ENCODE results near the gene SURF6.

DNA sequence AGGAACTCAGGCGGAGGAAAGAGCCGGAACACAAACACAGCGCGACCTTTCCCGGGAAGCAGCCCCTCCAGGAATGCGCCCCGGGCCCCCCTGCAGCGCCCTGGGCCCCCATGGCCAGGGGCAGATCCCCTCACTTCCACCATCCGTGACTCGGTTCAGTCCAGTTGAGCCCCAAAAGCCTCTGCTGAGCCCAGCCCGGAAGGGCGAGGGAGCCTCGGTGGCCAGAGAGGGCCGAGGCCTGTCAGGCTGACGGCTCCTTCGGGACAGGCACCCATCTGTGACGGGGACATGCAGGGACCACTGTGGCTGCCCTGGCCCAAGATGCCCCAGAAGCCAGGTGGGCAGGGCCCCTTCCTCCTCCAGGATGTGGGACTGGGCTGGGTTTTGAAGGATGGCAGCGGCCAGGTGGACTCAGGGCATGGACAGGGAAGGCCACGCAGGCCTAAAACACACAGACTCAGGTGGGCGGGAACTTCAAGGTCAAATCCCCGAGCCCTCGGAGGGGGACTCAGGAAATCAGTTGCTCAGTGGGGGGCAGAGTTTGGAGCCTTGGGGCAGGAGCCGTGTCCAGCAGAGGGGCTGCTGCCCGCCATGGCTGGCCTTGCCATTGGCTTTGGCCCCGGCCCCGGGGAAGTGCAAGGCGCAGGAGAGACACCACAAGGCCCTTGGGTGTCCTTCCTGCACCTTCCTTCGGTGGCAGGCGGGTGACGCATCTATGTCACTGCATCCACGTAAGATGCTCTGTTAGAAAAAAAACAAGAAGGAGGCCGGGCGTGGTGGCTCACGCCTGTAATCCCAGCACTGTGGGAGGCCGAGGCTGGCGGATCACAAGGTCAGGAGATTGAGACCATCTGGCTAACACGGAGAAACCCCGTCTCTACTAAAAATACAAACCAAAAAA is 31.3 kb downstream of the SURF6 start:
- TF ChIP-seq, protein P1, sequence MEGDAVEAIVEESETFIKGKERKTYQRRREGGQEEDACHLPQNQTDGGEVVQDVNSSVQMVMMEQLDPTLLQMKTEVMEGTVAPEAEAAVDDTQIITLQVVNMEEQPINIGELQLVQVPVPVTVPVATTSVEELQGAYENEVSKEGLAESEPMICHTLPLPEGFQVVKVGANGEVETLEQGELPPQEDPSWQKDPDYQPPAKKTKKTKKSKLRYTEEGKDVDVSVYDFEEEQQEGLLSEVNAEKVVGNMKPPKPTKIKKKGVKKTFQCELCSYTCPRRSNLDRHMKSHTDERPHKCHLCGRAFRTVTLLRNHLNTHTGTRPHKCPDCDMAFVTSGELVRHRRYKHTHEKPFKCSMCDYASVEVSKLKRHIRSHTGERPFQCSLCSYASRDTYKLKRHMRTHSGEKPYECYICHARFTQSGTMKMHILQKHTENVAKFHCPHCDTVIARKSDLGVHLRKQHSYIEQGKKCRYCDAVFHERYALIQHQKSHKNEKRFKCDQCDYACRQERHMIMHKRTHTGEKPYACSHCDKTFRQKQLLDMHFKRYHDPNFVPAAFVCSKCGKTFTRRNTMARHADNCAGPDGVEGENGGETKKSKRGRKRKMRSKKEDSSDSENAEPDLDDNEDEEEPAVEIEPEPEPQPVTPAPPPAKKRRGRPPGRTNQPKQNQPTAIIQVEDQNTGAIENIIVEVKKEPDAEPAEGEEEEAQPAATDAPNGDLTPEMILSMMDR (IDR thresholded peaks at IDR 0.05; ENCODE audit: insufficient read depth, low read length) = no peak
- no peak for TF ChIP-seq POLR2AphosphoS5 (IDR thresholded peaks at IDR 0.05; ENCODE audit: low read depth)

Measured in HL-60 (cell line).